ENCODE results near the gene PTGER3. TPM values are rescaled to one million over a fixed set of nuclear protein-coding genes. Genes with fewer than 3 reads are reported as not detected.

The PTGER3 gene
- polyA plus RNA-seq, 1 donor (not counting 4 experiments of a cell fraction or from before 2014, with no cell fraction given) = 0.04 TPM

DNA sequence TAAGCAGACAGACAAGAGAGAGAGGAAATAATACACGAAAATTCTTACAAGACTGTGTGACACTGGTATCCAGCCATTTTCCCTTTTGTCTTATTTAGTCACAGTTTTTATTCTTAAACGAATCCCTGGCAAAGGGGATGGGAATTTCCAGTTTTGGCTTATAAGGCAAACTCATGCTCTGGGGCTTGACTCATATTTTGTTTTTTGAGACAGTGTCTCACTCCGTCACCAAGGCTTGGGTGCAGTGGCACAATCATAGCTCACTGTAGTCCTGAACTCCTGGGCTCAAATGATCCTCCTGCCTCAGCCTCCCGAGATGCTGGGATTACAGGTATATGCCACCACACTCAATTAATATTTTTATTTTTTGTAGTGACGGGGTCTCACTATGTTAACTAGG lies 31.9 kb downstream of the PTGER3 start:
- TF ChIP-seq, protein P1, sequence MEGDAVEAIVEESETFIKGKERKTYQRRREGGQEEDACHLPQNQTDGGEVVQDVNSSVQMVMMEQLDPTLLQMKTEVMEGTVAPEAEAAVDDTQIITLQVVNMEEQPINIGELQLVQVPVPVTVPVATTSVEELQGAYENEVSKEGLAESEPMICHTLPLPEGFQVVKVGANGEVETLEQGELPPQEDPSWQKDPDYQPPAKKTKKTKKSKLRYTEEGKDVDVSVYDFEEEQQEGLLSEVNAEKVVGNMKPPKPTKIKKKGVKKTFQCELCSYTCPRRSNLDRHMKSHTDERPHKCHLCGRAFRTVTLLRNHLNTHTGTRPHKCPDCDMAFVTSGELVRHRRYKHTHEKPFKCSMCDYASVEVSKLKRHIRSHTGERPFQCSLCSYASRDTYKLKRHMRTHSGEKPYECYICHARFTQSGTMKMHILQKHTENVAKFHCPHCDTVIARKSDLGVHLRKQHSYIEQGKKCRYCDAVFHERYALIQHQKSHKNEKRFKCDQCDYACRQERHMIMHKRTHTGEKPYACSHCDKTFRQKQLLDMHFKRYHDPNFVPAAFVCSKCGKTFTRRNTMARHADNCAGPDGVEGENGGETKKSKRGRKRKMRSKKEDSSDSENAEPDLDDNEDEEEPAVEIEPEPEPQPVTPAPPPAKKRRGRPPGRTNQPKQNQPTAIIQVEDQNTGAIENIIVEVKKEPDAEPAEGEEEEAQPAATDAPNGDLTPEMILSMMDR (optimal IDR thresholded peaks at IDR 0.05 in 1 of 3, IDR thresholded peaks at IDR 0.05 in 1 of 3, conservative IDR thresholded peaks at IDR 0.05 in 1 of 3; ENCODE audit: extremely low read depth in 1 of 3, insufficient read depth in 2 of 3, low read length in 3 of 3) = no peak
- TF ChIP-seq EZH2 (IDR thresholded peaks at IDR 0.05; ENCODE audit: low read length) = no peak
- H3K9me1 ChIP-seq (ENCODE audit: control insufficient read depth, extremely low read depth, insufficient read depth, low read length) = no peaks in the 10 kb centered on the region
- H3K27me3 ChIP-seq (ENCODE audit: control insufficient read depth, extremely low read depth, insufficient read depth, low read length) = no peaks in the 10 kb centered on the region
- no peak overlapping the region for H2AFZ ChIP-seq (ENCODE audit: control insufficient read depth, low read length)
- no peak overlapping the region for H3K4me2 ChIP-seq (ENCODE audit: control insufficient read depth, extremely low read depth, insufficient read depth, low read depth, low read length)
- H3K79me2 ChIP-seq (ENCODE audit: control insufficient read depth, insufficient read depth, low read length) = no peaks in the 10 kb centered on the region
- no peak overlapping the region for H3K4me3 ChIP-seq (ENCODE audit: control insufficient read depth in 2 of 3, extremely low read depth in 1 of 3, insufficient read depth in 2 of 3, low read depth in 1 of 3, low read length in 3 of 3)
- H4K20me1 ChIP-seq (ENCODE audit: control insufficient read depth, extremely low read depth, insufficient read depth, low read length) = no peaks in the 10 kb centered on the region
- H3K9ac ChIP-seq (ENCODE audit: control insufficient read depth, extremely low read depth, insufficient read depth, low read length) = no peak overlapping the region
- H3K9me3 ChIP-seq (ENCODE audit: control insufficient read depth, low read depth, low read length) = no peaks in the 10 kb centered on the region
- no peaks in the 10 kb centered on the region for H3K4me1 ChIP-seq (ENCODE audit: control insufficient read depth, extremely low read depth, insufficient read depth, low read length)
- DNase-seq (ENCODE audit: low read depth, low spot score) = no peak
- H3K36me3 ChIP-seq (ENCODE audit: control insufficient read depth in 2 of 2, extremely low read depth in 1 of 2, insufficient read depth in 2 of 2, low read length in 2 of 2) = no peaks in the 10 kb centered on the region
- FAIRE-seq = no peak
- H3K27ac ChIP-seq (ENCODE audit: control insufficient read depth, insufficient read depth, low read length) = no peak overlapping the region
- dilution Hi-C loops (cut with MboI; ENCODE audit: extremely low pct_ligation_motif_present, low sequenced_read_pairs) = no loop called here

DNA sequence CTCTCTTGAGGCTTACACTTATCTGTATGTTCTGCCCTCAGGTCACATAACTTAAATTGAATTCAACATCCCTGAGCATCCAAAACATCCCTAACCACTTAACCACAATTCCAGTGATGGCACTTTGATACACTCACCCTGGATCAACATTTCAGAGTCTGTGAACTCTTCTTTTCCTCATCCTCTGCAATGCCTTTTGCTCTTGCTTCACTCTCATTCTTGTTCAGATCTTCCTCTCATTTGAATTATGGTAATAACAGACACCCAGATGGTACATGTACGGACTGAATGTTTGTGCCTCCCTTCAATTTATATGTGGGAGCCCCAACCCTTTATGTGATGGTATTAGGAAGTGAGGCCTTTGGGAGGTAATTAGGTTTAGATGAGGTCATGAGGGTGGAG lies 33.4 kb downstream of the PTGER3 start:
- DNase-seq (ENCODE audit: low read depth, low spot score) (no peak), FAIRE-seq (no peak)
- H3K79me2 ChIP-seq (ENCODE audit: control insufficient read depth, insufficient read depth, low read length) = no peaks in the 10 kb centered on the region
- no peak overlapping the region for H3K27ac ChIP-seq (ENCODE audit: control insufficient read depth, insufficient read depth, low read length)
- no peak overlapping the region for H3K9ac ChIP-seq (ENCODE audit: control insufficient read depth, extremely low read depth, insufficient read depth, low read length)
- TF ChIP-seq, protein P1 (optimal IDR thresholded peaks at IDR 0.05 in 1 of 3, IDR thresholded peaks at IDR 0.05 in 1 of 3, conservative IDR thresholded peaks at IDR 0.05 in 1 of 3; ENCODE audit: extremely low read depth in 1 of 3, insufficient read depth in 2 of 3, low read length in 3 of 3) = no peak
- TF ChIP-seq EZH2 (IDR thresholded peaks at IDR 0.05; ENCODE audit: low read length) = no peak
- H3K36me3 ChIP-seq (ENCODE audit: control insufficient read depth in 2 of 2, extremely low read depth in 1 of 2, insufficient read depth in 2 of 2, low read length in 2 of 2) = no peaks in the 10 kb centered on the region
- no peaks in the 10 kb centered on the region for H3K27me3 ChIP-seq (ENCODE audit: control insufficient read depth, extremely low read depth, insufficient read depth, low read length)
- no peak overlapping the region for H3K4me2 ChIP-seq (ENCODE audit: control insufficient read depth, extremely low read depth, insufficient read depth, low read depth, low read length)
- no peaks in the 10 kb centered on the region for H4K20me1 ChIP-seq (ENCODE audit: control insufficient read depth, extremely low read depth, insufficient read depth, low read length)
- no peak overlapping the region for H3K4me3 ChIP-seq (ENCODE audit: control insufficient read depth in 2 of 3, extremely low read depth in 1 of 3, insufficient read depth in 2 of 3, low read depth in 1 of 3, low read length in 3 of 3)
- no peaks in the 10 kb centered on the region for H3K9me3 ChIP-seq (ENCODE audit: control insufficient read depth, low read depth, low read length)
- H2AFZ ChIP-seq (ENCODE audit: control insufficient read depth, low read length) = no peak overlapping the region
- H3K9me1 ChIP-seq (ENCODE audit: control insufficient read depth, extremely low read depth, insufficient read depth, low read length) = no peaks in the 10 kb centered on the region
- H3K4me1 ChIP-seq (ENCODE audit: control insufficient read depth, extremely low read depth, insufficient read depth, low read length) = no peaks in the 10 kb centered on the region
- dilution Hi-C loops (cut with MboI; ENCODE audit: extremely low pct_ligation_motif_present, low sequenced_read_pairs) = no loop called here
